ENCODE results near the gene OR2T8. TPM values are rescaled to one million over a fixed set of nuclear protein-coding genes. Genes with fewer than 3 reads are reported as not detected.

Gene OR2T8
- total RNA-seq, 1 donor from 2014 or later: not detected

GRCh38 chr1:247953408-247953807, 33.4 kb downstream of the OR2T8 start:
- TF ChIP-seq CTCF (conservative IDR thresholded peaks at IDR 0.05): no peak
- Mint-ChIP-seq H3K27me3 (no peaks in the 10 kb centered on the region), H3K4me3 (no peak overlapping the region), H3K4me1 (ENCODE audit: unreplicated experiment) (no peaks in the 10 kb centered on the region), H3K36me3 (no peaks in the 10 kb centered on the region), H3K9me3 (peaks cover 9% of the 10 kb centered on the region), H3K27ac (no peak overlapping the region)
- DNase-seq (ENCODE audit: extremely low spot score, unreplicated experiment): no peak

GRCh38 chr1:247961791-247962190, 41.7 kb downstream of the OR2T8 start:
- H3K4me1 Mint-ChIP-seq (ENCODE audit: unreplicated experiment): no peaks in the 10 kb centered on the region
- H3K36me3 Mint-ChIP-seq: no peaks in the 10 kb centered on the region
- DNase-seq (ENCODE audit: extremely low spot score, unreplicated experiment): no peak
- H3K27me3 Mint-ChIP-seq: no peaks in the 10 kb centered on the region
- no peak overlapping the region for H3K4me3 Mint-ChIP-seq
- H3K9me3 Mint-ChIP-seq: peaks cover 11% of the 10 kb centered on the region
- no peak overlapping the region for H3K27ac Mint-ChIP-seq
- no peak for TF ChIP-seq CTCF (conservative IDR thresholded peaks at IDR 0.05)

GRCh38 chr1:247962911-247963588, 43.0 kb downstream of the OR2T8 start:
- no peak for DNase-seq (ENCODE audit: extremely low spot score, unreplicated experiment)
- Mint-ChIP-seq H3K4me3 (no peak overlapping the region), H3K27ac (no peak overlapping the region), H3K27me3 (no peaks in the 10 kb centered on the region), H3K4me1 (ENCODE audit: unreplicated experiment) (no peaks in the 10 kb centered on the region), H3K36me3 (no peaks in the 10 kb centered on the region), H3K9me3 (peaks cover 6% of the 10 kb centered on the region)
- TF ChIP-seq CTCF (conservative IDR thresholded peaks at IDR 0.05): no peak

- no peak for DNase-seq (ENCODE audit: extremely low spot score, unreplicated experiment)
- no peaks in the 10 kb centered on the region for H3K36me3 Mint-ChIP-seq
- no peak within 1 kb of the TSS for H3K27ac Mint-ChIP-seq
- no peak within 1 kb of the TSS for H3K4me3 Mint-ChIP-seq
- peaks cover 6% of the 10 kb centered on the region for H3K9me3 Mint-ChIP-seq
- H3K4me1 Mint-ChIP-seq (ENCODE audit: unreplicated experiment): no peaks in the 10 kb centered on the region
- no peaks in the 10 kb centered on the region for H3K27me3 Mint-ChIP-seq
- no peak for TF ChIP-seq CTCF (conservative IDR thresholded peaks at IDR 0.05)
Observed at GRCh38 chr1:247964933-247965332, 44.9 kb downstream of the OR2T8 start, which contains the start of gene OR2AK2. OR2AK2 (plus strand) TSS chr1:247965233; CDS start chr1:247965377, 144 bp downstream.

DNA sequence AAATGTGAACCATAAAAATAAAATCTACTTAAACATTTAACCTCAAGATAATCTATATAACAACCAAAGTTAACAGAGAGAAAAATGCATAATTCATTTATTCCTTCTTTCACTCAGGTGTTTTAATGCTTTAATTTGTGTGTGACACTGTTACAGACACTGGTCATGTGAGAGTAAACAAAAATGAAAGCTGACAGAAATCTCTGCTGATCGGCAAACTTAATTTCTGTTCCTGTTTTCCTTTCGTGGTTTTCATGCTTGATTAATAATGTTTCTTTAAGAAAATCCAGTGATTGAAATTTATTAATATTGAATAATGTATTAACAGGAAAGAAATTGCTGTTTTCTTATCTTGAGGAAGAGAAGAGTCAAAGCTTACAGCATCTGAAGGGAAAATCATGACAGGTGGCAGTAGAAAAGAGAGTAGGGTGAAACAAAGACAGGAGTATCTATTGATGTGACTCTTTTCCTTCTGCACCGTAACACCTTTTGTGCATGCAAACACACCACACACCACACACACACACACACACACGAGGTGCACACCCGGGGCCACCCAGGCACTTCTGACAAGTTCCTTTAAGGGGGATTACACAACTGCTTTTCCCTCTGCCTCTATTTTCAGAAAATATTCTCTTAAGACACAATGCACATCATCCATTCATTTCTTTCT, 46.6 kb downstream of the OR2T8 start:
- Mint-ChIP-seq H3K4me3 (no peak overlapping the region), H3K9me3 (peaks cover 6% of the 10 kb centered on the region), H3K27ac (no peak overlapping the region), H3K4me1 (ENCODE audit: unreplicated experiment) (no peaks in the 10 kb centered on the region), H3K36me3 (no peaks in the 10 kb centered on the region), H3K27me3 (no peaks in the 10 kb centered on the region)
- no peak for TF ChIP-seq CTCF (conservative IDR thresholded peaks at IDR 0.05)
- no peak for DNase-seq (ENCODE audit: extremely low spot score, unreplicated experiment)

Other genes starting within 250 kb of the OR2T8 start
- not detected in 2 replicates for gene OR13G1, start 240.5 kb upstream of the OR2T8 start, total RNA-seq (ENCODE audit: low replicate concordance)
- not detected in 2 replicates for gene OR6F1, start 203.6 kb upstream of the OR2T8 start, total RNA-seq (ENCODE audit: low replicate concordance)
- gene OR14K1, start 181.6 kb upstream of the OR2T8 start, total RNA-seq (ENCODE audit: low replicate concordance): not detected in 2 replicates
- not detected in 2 replicates for gene OR14A2, start 172.1 kb upstream of the OR2T8 start, total RNA-seq (ENCODE audit: low replicate concordance)
- not detected in 2 replicates for gene OR1C1, start 159.7 kb upstream of the OR2T8 start, total RNA-seq (ENCODE audit: low replicate concordance)
- not detected in 2 replicates for gene OR14A16, start 96.1 kb upstream of the OR2T8 start, total RNA-seq (ENCODE audit: low replicate concordance)
- gene OR11L1, start 78.4 kb upstream of the OR2T8 start, total RNA-seq (ENCODE audit: low replicate concordance): not detected in 2 replicates
- gene TRIM58, start 63.1 kb upstream of the OR2T8 start, total RNA-seq (ENCODE audit: low replicate concordance): 0.17 and 0.81 TPM in 2 replicates
- gene OR2W3, start 24.7 kb upstream of the OR2T8 start, total RNA-seq (ENCODE audit: low replicate concordance): not detected in 2 replicates
- not detected in 2 replicates for gene OR2AJ1, start 4.6 kb downstream of the OR2T8 start, total RNA-seq (ENCODE audit: low replicate concordance)
- gene OR2L8, start 28.6 kb downstream of the OR2T8 start, total RNA-seq (ENCODE audit: low replicate concordance): not detected in 2 replicates
- not detected in 2 replicates for gene OR2AK2, start 45.0 kb downstream of the OR2T8 start, total RNA-seq (ENCODE audit: low replicate concordance)
- not detected in 2 replicates for gene OR2L5, start 93.4 kb downstream of the OR2T8 start, total RNA-seq (ENCODE audit: low replicate concordance)
- 0.07 and 0.14 TPM in 2 replicates for gene OR2L2, start 109.8 kb downstream of the OR2T8 start, total RNA-seq (ENCODE audit: low replicate concordance)
- gene OR2L3, start 126.6 kb downstream of the OR2T8 start, total RNA-seq (ENCODE audit: low replicate concordance): not detected in 2 replicates
- gene OR2L13, start 174.9 kb downstream of the OR2T8 start, total RNA-seq (ENCODE audit: low replicate concordance): not detected in 2 replicates
- not detected in 2 replicates for gene OR2M5, start 224.9 kb downstream of the OR2T8 start, total RNA-seq (ENCODE audit: low replicate concordance)